GM19025 (cell line): ENCODE measurements around the gene RIPK4.
"Not testable (repeated sequence)": the region's sequence is repeated elsewhere in the genome, so short reads cannot be mapped to it uniquely, and the experiment has no call there.

Experiments
- ATAC-seq: cut with Tn5 transposase; IDR thresholded peaks from one replicate; pipeline ENCODE4 v1.9.1; 2021; ENCODE audit warnings: mild to moderate bottlenecking, low read depth, moderate library complexity; ENCODE audit not compliant: unreplicated experiment

Gene RIPK4

GRCh38 chr21:41796476-41797080, 29.7 kb upstream of the RIPK4 start:
- no peak for ATAC-seq

- ATAC-seq, result no peak
Measured at GRCh38 chr21:41795726-41796125, 28.9 kb upstream of the RIPK4 start.

GRCh38 chr21:41794600-41794999, 27.7 kb upstream of the RIPK4 start:
- no peak for ATAC-seq

GRCh38 chr21:41792711-41793110, 25.9 kb upstream of the RIPK4 start:
- ATAC-seq, result no peak

- no peak for ATAC-seq
Measured at GRCh38 chr21:41786509-41786987, 19.7 kb upstream of the RIPK4 start.

GRCh38 chr21:41785262-41785661, 18.4 kb upstream of the RIPK4 start:
- not testable (repeated sequence) for ATAC-seq

- ATAC-seq, result no peak
Measured at GRCh38 chr21:41784456-41785102, 17.7 kb upstream of the RIPK4 start.

GRCh38 chr21:41783476-41784180, 16.8 kb upstream of the RIPK4 start:
- ATAC-seq, result no peak

- no peak for ATAC-seq
Measured at GRCh38 chr21:41781050-41781410, 14.2 kb upstream of the RIPK4 start.

- ATAC-seq, result no peak
Measured at GRCh38 chr21:41780337-41781049, 13.6 kb upstream of the RIPK4 start.

- ATAC-seq, result no peak
Measured at GRCh38 chr21:41779659-41780058, 12.8 kb upstream of the RIPK4 start.

- ATAC-seq, result no peak
Measured at GRCh38 chr21:41778930-41779600, 12.2 kb upstream of the RIPK4 start.

GRCh38 chr21:41777951-41778815, 11.3 kb upstream of the RIPK4 start:
- no peak for ATAC-seq

- no peak for ATAC-seq
Measured at GRCh38 chr21:41776778-41777177, 9.9 kb upstream of the RIPK4 start.

GRCh38 chr21:41775149-41775472, 8.3 kb upstream of the RIPK4 start:
- no peak for ATAC-seq

GRCh38 chr21:41774467-41775148, 7.8 kb upstream of the RIPK4 start:
- ATAC-seq, result no peak

GRCh38 chr21:41772351-41773080, 5.7 kb upstream of the RIPK4 start:
- ATAC-seq, result no peak

GRCh38 chr21:41771625-41771945, 4.7 kb upstream of the RIPK4 start:
- ATAC-seq, result no peak
